Osteoblast (primary cell): ENCODE results near the gene HMCN1. TPM values are rescaled to one million over a fixed set of nuclear protein-coding genes. Genes with fewer than 3 reads are reported as not detected.
"Not testable (repeated sequence)": the region's sequence is repeated elsewhere in the genome, so short reads cannot be mapped to it uniquely, and the experiment has no call there.

ENCODE experiments used
- DNase-seq: peaks from one replicate; pipeline ENCODE4 v3.0.0; 2011; ENCODE audit warnings: low spot score, mixed read lengths; ENCODE audit not compliant: insufficient read length; ENCODE audit errors: missing footprints
- H2AFZ ChIP-seq: 2 replicates; pipeline ENCODE4 v1.6.0; 2011; ENCODE audit warnings: mild to moderate bottlenecking, low read length
- H3K27ac ChIP-seq: 2 replicates; pipeline ENCODE4 v1.5.1; 2011; ENCODE audit warnings: mild to moderate bottlenecking, low read depth, low read length, moderate library complexity
- H3K27me3 ChIP-seq: 2 replicates; pipeline ENCODE4 v1.6.0; 2012; ENCODE audit warnings: mild to moderate bottlenecking, control low read depth, inconsistent platforms, low read length, moderate library complexity; ENCODE audit not compliant: insufficient read depth
- H3K36me3 ChIP-seq: 2 replicates; pipeline ENCODE4 v1.5.1; 2011; ENCODE audit warnings: mild to moderate bottlenecking, low read length, control low read depth, moderate library complexity; ENCODE audit not compliant: insufficient read depth
- H3K4me1 ChIP-seq: 2 replicates; pipeline ENCODE4 v1.5.1; 2011; ENCODE audit warnings: mild to moderate bottlenecking, low read length, control low read depth, moderate library complexity; ENCODE audit not compliant: insufficient read depth
- H3K4me2 ChIP-seq: 2 replicates; pipeline ENCODE4 v1.6.0; 2011; ENCODE audit warnings: mild to moderate bottlenecking, low read length; ENCODE audit not compliant: insufficient read depth
- H3K4me3 ChIP-seq: fragments of 200-600 bp; sonication (generic); 3 replicates; pipeline ENCODE4 v1.5.1; 2012; ENCODE audit warnings: mild to moderate bottlenecking, low read length, inconsistent platforms; ENCODE audit not compliant: insufficient read depth
- H3K79me2 ChIP-seq: 2 replicates; pipeline ENCODE4 v1.6.0; 2012; ENCODE audit warnings: mild to moderate bottlenecking, low read length, control low read depth, inconsistent platforms; ENCODE audit not compliant: insufficient read depth
- H3K9me3 ChIP-seq: 2 replicates; pipeline ENCODE4 v1.5.1; 2011; ENCODE audit warnings: low read depth, low read length, control low read depth
- H4K20me1 ChIP-seq: 2 replicates; pipeline ENCODE4 v1.6.0; 2012; ENCODE audit warnings: mild to moderate bottlenecking, low read length, control low read depth; ENCODE audit not compliant: insufficient read depth
- CTCF ChIP-seq: IDR thresholded peaks from 2 replicates; pipeline ENCODE4 v1.5.1; 2011; ENCODE audit warnings: mild to moderate bottlenecking, low read depth, low read length, moderate library complexity; ENCODE audit errors: extremely low read depth
- total RNA-seq: library from RNA; depleted of rRNA; stranded (reverse); fragments of >200 nt; gene quantifications from 2 replicates; pipeline ENCODE4 v1.2.3, GENCODE V29; 2012

HMCN1 gene
- total RNA-seq, 1 donor, result 178 TPM

- Histone ChIP-seq H3K9me3 (no peaks in the 10 kb centered on the region), H3K4me1 (peaks cover 21% of the 10 kb centered on the region), H3K4me3 (no peak overlapping the region), H3K27ac (no peak overlapping the region), H2AFZ (no peak overlapping the region), H4K20me1 (no peaks in the 10 kb centered on the region), H3K36me3 (no peaks in the 10 kb centered on the region), H3K79me2 (no peaks in the 10 kb centered on the region), H3K27me3 (no peaks in the 10 kb centered on the region), H3K4me2 (no peak overlapping the region)
- DNase-seq, result no peak
- no peak for TF ChIP-seq CTCF
Measured at GRCh38 chr1:186154651-186155050, 420.5 kb downstream of the HMCN1 start.

GRCh38 chr1:186155594-186155993, 421.4 kb downstream of the HMCN1 start:
- H3K36me3 ChIP-seq, result no peaks in the 10 kb centered on the region
- H2AFZ ChIP-seq, result no peak overlapping the region
- no peaks in the 10 kb centered on the region for H3K79me2 ChIP-seq
- no peaks in the 10 kb centered on the region for H4K20me1 ChIP-seq
- no peaks in the 10 kb centered on the region for H3K9me3 ChIP-seq
- no peak overlapping the region for H3K4me3 ChIP-seq
- H3K4me1 ChIP-seq, result peaks cover 21% of the 10 kb centered on the region
- H3K27ac ChIP-seq, result no peak overlapping the region
- H3K4me2 ChIP-seq, result no peak overlapping the region
- peak; percentile 69 for TF ChIP-seq CTCF
- DNase-seq, result peak; percentile 84
- H3K27me3 ChIP-seq, result no peaks in the 10 kb centered on the region

- not testable (repeated sequence) for H3K4me3 ChIP-seq, H3K4me1 ChIP-seq, H3K79me2 ChIP-seq, H4K20me1 ChIP-seq, H3K27ac ChIP-seq, H3K9me3 ChIP-seq, DNase-seq, H3K27me3 ChIP-seq, H3K36me3 ChIP-seq, H2AFZ ChIP-seq, H3K4me2 ChIP-seq
Measured at GRCh38 chr1:186162895-186163294, 428.7 kb downstream of the HMCN1 start.

- Histone ChIP-seq H3K79me2 (no peaks in the 10 kb centered on the region), H2AFZ (no peak overlapping the region)
Measured at GRCh38 chr1:186164773-186165172, 430.6 kb downstream of the HMCN1 start.

More at GRCh38 chr1:186164773-186165172, 430.6 kb downstream of the HMCN1 start:
- Histone ChIP-seq H4K20me1 (no peaks in the 10 kb centered on the region), H3K4me1 (peaks cover 9% of the 10 kb centered on the region), H3K9me3 (no peaks in the 10 kb centered on the region), H3K27me3 (no peaks in the 10 kb centered on the region), H3K36me3 (no peaks in the 10 kb centered on the region), H3K27ac (no peak overlapping the region), H3K4me2 (no peak overlapping the region), H3K4me3 (no peak overlapping the region)
- TF ChIP-seq CTCF, result no peak
- DNase-seq, result no peak
